Brain microvascular endothelial cell (primary cell): ENCODE results near the gene ZNF785.
A peak's percentile ranks its signal among the peaks of the same experiment; 100 is the strongest.

Source experiments
- DNase-seq: peaks from one replicate; pipeline ENCODE4 v3.0.0-alpha.2; 2020
- H3K27ac ChIP-seq: fragments of 250-450 bp; sonication (Bioruptor Pico); 2 replicates; pipeline ENCODE4 v1.5.1; 2020; ENCODE audit warnings: mild to moderate bottlenecking, moderate library complexity
- H3K27me3 ChIP-seq: fragments of 250-450 bp; sonication (Bioruptor Pico); replicated peaks from 2 replicates; pipeline ENCODE4 v1.5.1; 2020; ENCODE audit warnings: mild to moderate bottlenecking
- H3K36me3 ChIP-seq: fragments of 250-450 bp; sonication (Bioruptor Pico); replicated peaks from 2 replicates; pipeline ENCODE4 v1.5.1; 2020; ENCODE audit warnings: mild to moderate bottlenecking
- H3K4me3 ChIP-seq: 2 replicates; pipeline ENCODE4 v1.5.1; 2011; ENCODE audit warnings: low read depth, mild to moderate bottlenecking, control low read depth, low read length, moderate library complexity
- in situ Hi-C: cut with HindIII; loops from 2 replicates; pipeline ENCODE4 v1.10.0; 2017; ENCODE audit warnings: low sequenced_read_pairs, low pct_ligation_motif_present
- TF ChIP-seq, protein P1 (sequence below): IDR thresholded peaks from 2 replicates; pipeline ENCODE4 v1.5.1; 2011; ENCODE audit warnings: low read depth, mild to moderate bottlenecking, moderate library complexity, low read length, control low read depth, inconsistent platforms; ENCODE audit errors: missing control alignments

ZNF785 gene

DNA sequence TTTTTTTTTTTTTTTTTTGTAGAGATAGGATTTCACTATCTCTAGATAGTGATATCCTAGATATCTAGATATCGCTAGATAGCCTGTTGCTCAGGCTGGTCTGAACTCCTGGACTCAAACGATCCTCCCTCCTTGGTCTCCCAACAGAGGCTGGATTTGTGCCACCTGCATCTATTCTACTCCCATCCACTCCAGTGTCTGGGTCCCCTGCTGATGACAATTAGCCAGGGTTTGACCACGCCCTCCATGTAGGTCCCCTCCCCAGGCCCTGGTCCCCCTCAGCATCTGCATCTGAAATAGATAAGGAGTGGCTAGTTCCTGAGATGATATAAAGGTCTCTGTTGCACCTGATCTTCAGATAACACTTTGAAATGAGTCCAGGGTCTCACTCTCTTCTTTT, 16.2 kb downstream of the ZNF785 start:
- H3K36me3 ChIP-seq: no peaks in the 10 kb centered on the region
- H3K27ac ChIP-seq: no peak overlapping the region
- H3K27me3 ChIP-seq: no peaks in the 10 kb centered on the region
- no peak for DNase-seq
- TF ChIP-seq, protein P1, sequence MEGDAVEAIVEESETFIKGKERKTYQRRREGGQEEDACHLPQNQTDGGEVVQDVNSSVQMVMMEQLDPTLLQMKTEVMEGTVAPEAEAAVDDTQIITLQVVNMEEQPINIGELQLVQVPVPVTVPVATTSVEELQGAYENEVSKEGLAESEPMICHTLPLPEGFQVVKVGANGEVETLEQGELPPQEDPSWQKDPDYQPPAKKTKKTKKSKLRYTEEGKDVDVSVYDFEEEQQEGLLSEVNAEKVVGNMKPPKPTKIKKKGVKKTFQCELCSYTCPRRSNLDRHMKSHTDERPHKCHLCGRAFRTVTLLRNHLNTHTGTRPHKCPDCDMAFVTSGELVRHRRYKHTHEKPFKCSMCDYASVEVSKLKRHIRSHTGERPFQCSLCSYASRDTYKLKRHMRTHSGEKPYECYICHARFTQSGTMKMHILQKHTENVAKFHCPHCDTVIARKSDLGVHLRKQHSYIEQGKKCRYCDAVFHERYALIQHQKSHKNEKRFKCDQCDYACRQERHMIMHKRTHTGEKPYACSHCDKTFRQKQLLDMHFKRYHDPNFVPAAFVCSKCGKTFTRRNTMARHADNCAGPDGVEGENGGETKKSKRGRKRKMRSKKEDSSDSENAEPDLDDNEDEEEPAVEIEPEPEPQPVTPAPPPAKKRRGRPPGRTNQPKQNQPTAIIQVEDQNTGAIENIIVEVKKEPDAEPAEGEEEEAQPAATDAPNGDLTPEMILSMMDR: no peak
- in situ Hi-C loops: no loop called here
- no peak overlapping the region for H3K4me3 ChIP-seq

DNA sequence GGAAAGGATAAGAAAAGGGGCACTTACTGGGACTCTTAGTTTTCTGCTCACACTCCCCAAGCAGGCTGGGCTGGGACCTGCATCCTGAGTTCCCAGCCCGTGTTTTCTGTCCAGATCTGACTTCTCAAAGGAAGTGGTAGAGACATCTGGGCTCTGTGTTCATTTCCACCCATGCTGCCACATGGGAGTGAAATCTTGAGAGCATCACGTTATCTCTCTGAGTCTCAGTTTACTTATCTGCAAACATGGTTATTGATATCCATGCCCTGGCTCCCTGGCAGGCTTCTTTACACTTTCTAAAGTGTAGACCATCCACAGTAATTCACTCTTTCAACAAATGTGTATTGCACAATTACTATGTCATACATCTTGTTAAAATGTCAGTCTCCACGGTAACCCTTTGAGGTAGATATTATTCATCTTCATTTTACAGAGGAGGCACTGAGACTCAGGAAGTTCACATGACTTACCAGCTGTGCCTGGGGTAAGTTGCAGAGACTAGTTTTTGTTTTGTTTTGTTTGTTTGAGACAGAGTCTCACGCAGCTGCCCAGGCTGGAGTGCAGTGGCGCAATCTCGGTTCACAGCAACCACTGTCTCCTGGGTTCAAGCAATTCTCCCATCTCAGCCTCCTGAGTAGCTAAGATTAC, 17.4 kb downstream of the ZNF785 start:
- in situ Hi-C loops: no loop called here
- peak; percentile 49 for DNase-seq
- H3K36me3 ChIP-seq: no peaks in the 10 kb centered on the region
- no peaks in the 10 kb centered on the region for H3K27me3 ChIP-seq
- peak overlapping the region; percentile 25 for H3K27ac ChIP-seq
- H3K4me3 ChIP-seq: no peak overlapping the region
- TF ChIP-seq, protein P1: no peak

DNA sequence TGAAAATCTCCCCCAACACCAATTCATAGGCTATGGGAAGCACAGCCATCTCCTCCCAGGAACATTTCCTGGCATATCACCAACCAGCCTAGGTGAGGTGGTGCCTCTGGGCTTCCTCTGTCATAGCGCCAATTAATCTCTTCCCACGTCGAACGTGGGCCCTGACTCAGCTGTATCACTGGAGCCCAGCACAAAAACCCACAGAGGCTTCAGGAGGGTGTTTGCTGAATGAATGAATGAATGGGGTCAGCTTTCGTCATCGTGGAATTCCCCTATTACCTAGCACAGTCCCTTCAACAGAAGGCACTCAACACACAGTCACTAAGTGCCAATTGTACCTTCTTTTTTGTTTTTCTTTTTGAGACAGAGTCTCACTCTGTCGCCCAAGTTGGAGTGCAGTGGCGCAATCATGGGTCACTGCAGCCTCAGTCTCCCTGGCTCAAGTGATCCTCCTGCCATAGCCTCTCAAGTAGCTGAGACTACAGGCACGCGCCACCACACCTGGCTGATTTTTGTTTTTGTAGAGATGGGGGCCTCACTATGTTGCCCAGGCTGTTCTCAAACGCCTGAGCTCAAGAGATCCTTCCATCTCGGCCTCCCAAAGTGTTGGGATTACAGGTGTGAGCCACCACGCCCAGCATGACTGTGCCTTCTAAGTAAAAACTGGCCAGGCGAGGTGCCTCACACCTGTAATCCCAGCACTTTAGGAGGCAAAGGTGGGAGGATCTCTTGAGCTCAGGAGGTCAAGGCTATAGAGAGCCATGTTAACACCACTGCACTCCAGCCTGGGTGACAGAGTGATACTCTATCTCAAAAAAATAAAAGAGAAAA, 18.1 kb downstream of the ZNF785 start:
- TF ChIP-seq, protein P1: no peak
- H3K27ac ChIP-seq: peak overlapping the region; percentile 25
- no peaks in the 10 kb centered on the region for H3K27me3 ChIP-seq
- H3K36me3 ChIP-seq: no peaks in the 10 kb centered on the region
- no peak for DNase-seq
- in situ Hi-C loops: no loop called here
- no peak overlapping the region for H3K4me3 ChIP-seq

DNA sequence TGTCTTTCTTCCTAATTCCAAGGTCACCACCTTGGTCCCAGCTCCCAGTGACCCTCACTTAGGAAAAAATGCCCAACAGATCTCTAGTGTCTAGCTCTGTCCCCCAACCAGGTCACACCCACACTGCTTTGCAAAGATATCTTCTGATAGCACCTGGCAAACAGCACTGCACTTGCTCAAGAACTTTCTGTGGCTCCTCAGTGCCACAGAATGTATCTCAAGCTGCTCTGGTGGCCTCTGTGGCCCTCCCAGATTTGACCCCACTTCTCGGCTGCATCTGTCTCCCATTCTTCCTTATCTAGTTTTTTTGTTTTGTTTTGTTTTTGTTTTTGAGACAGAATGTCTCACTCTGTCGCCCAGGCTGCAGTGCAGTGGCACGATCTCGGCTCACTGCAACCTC, 19.0 kb downstream of the ZNF785 start:
- Histone ChIP-seq H3K27ac (no peak overlapping the region), H3K36me3 (no peaks in the 10 kb centered on the region), H3K27me3 (no peaks in the 10 kb centered on the region), H3K4me3 (no peak overlapping the region)
- in situ Hi-C loops: no loop called here
- DNase-seq: no peak
- TF ChIP-seq, protein P1: no peak

DNA sequence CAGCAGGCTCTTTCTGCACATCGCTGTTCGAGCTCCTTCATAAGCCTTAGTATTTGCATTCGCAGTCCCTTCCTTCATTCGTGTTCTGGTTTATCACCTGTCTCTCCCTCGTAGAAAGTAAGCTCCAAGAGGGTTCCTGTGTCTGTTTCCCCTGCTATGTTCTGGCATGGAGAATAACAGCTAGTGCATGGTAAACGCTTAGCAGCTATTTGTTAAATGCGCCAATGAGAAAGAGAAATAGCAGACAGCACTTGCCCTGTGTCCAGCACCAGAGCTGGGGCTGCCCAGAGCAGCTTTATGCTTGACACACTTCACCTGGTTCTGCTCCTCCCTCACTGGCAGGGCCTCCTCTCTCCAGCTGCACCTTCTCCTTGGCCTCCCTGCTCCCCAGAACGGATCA, 19.5 kb downstream of the ZNF785 start:
- Histone ChIP-seq H3K27me3 (no peaks in the 10 kb centered on the region), H3K27ac (no peak overlapping the region), H3K4me3 (no peak overlapping the region), H3K36me3 (no peaks in the 10 kb centered on the region)
- in situ Hi-C loops: no loop called here
- TF ChIP-seq, protein P1: no peak
- DNase-seq: no peak
